DMS153 (cell line): ENCODE measurements around the gene SSR3.
"Not testable (repeated sequence)": the region's sequence is repeated elsewhere in the genome, so short reads cannot be mapped to it uniquely, and the experiment has no call there.

Experiments
- DNase-seq: peaks from one replicate; lab custom pipeline; 2025; lab: John Stamatoyannopoulos, UW

Gene SSR3

GRCh38 chr3:156554842-156555687 is at the start of gene SSR3:
Gene SSR3, minus strand, starts transcription at chr3:156555117. Its CDS starts 28 bp downstream, at chr3:156555089.
- DNase-seq = peak; percentile 98

- DNase-seq = no peak
Measured at GRCh38 chr3:156604064-156604641, 49.2 kb upstream of the SSR3 start.

GRCh38 chr3:156603379-156604017 is 48.6 kb upstream of the SSR3 start:
- no peak for DNase-seq

- DNase-seq = no peak
Measured at GRCh38 chr3:156602424-156602823, 47.5 kb upstream of the SSR3 start.

- no peak for DNase-seq
Measured at GRCh38 chr3:156601497-156601896, 46.6 kb upstream of the SSR3 start.

- no peak for DNase-seq
Measured at GRCh38 chr3:156600834-156601233, 45.9 kb upstream of the SSR3 start.

DNA sequence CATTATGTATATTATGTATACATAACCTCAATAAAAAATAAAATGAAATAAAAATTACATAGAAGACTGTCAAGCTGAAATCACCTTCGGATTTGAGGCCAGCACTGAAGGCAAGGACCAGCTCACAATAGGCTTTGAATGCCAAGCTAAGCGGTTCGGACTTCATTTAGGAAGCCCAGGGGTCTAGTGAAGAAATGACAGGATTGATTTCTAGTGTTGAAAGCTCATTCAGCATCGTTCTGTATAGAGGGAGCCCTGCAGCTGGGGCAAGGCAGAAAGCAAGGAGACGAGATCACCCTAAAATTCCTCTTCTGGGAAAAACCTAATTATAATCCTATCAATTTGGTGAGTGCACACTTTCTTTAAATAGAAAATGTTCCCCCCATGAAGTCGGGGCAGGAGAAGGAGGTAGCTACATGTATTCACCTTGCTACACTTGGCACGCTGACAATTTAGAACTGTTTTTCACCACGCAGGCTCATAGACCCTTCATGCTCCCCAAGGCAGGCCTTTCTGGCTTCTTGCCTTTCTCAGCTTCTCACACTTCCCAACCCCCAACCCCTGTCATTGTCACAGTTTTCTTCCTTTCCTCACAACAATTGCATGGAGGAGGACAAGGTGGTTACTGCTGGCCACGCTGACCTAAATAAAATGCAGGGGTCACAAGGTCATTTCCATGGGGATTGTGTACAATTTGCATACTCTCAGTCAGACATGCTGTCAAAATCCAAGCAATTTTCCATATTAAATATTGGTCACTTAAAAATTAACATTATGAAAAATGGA is 44.4 kb upstream of the SSR3 start:
- no peak for DNase-seq

DNA sequence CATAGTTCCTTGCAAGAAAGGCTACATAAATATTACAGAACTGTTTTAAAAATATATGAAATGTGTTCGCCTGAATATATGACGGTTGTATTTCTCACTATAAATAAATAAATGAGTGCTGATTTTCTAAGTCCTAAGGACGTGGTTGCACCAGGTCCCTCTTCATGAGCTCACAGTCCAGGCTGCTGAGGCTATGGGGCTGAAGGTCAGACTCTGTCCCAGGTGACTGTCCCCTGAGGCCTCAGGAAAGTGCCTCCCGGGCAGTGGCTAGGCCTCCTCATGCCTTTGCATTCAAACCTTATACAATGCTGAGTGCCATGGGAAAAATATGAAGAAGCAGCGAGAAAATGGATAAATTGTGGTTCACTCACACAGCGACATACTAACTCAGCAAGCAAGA is 43.5 kb upstream of the SSR3 start:
- DNase-seq = no peak

- DNase-seq = no peak
Measured at GRCh38 chr3:156594219-156594683, 39.3 kb upstream of the SSR3 start.

DNA sequence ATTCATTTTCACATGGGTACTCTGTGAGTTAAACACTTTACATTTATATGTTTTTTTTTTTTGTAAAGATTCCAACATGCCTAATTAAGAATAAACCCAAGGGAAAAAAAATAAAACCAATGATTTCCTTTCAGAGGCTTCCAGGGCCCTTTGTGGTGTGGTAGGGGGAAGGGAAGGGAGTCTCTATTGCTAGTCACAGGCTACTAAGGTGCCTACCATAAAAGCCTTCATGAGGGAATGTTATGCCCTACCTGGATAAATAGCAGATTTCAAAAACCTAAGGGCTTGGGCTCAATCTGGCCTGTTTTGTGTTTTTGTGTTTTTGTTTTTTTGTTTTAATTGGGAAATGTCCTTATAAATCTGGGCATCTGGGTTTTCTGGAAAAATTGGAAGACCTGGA is 38.9 kb upstream of the SSR3 start:
- DNase-seq = no peak

DNA sequence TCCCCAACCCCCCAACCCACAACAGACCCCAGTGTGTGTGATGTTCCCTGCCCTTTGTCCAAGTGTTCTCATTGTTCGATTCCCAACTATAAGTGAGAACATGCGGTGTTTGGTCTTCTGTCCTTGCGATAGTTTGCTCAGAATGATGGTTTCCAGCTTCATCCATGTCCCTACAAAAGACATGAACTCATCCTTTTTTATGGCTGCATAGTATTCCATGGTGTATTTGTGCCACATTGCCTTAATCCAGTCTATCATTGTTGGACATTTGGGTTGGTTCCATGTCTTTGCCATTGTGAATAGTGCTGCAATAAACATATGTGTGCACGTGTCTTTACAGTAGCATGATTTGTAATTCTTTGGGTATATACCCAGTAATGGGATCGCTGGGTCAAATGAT is 34.9 kb upstream of the SSR3 start:
- DNase-seq = not testable (repeated sequence)

DNA sequence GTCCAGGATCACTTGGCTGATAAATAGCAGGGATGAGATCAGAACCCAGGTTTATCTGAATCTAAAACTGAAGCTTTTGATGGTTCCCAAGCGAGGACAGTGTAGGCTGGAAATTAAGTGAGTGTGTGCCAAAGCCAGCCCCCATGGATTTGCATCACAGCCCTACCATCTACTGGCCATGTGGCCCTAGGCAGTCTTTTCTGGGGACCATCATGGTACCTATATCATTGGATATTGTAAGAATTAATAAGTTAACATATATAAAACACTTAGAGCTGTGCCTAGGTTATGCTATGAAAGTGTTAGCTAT is 32.8 kb upstream of the SSR3 start:
- no peak for DNase-seq

GRCh38 chr3:156586905-156587759 is 32.2 kb upstream of the SSR3 start:
- DNase-seq = no peak

DNA sequence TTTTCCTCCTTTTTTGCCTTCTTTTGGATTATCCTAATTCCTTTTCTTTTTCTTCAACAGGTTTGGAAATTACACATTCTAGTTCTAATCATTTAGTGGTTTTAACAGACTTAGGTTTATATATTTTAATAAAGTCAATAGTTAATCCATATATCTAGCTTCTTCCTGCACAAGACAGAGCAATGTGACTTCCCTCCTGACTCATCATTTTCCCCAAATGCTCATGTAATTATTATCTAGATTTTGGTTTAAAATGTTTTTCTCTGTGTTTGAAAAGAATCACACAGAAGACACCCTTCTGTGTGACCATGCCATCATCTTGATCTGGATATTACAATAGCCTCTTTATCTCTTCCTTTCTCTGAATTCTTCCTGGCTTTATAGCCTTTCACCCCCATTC is 28.6 kb upstream of the SSR3 start:
- no peak for DNase-seq

DNA sequence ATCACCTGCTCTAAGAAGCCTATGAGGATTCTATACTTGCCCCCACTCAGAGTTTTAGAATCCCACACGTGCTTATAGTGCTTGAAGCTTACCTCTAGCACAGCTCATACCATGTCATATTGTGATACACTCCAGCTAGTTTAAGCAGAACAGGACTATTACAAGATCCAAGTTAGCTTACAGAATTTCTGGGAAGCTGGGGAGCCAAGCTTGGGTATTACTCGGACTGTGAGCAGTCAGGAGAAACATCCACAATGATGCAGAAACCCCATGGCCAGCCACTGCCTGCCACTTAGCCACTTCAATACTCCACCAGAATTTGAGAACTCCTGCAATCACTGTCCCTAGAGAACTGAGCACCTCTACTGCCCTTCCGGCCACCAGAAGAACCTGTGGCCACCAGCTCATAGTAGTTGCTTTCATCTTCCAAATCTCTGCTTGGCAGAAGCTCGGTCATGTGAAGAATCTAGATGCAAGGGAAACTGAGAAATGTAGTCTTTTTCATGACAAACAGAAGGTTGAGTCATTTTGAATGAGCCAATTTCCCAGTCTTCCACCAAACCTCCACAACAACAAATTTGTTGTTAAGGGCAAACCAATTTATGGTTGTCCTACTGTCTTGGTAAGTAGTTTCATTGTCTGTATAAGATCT is 27.7 kb upstream of the SSR3 start:
- DNase-seq = no peak

- no peak for DNase-seq
Measured at GRCh38 chr3:156581954-156582353, 27.0 kb upstream of the SSR3 start.

- no peak for DNase-seq
Measured at GRCh38 chr3:156581033-156581432, 26.1 kb upstream of the SSR3 start.

GRCh38 chr3:156579427-156579851 is 24.5 kb upstream of the SSR3 start:
- no peak for DNase-seq

- DNase-seq = no peak
Measured at GRCh38 chr3:156577736-156578135, 22.8 kb upstream of the SSR3 start.

- no peak for DNase-seq
Measured at GRCh38 chr3:156576651-156577348, 21.9 kb upstream of the SSR3 start.
